ENCODE results near the gene HOXB8.

Gene HOXB8

GRCh38 chr17:48637323-48638260, 22.5 kb upstream of the HOXB8 start:
- DNase-seq: no peak

DNA sequence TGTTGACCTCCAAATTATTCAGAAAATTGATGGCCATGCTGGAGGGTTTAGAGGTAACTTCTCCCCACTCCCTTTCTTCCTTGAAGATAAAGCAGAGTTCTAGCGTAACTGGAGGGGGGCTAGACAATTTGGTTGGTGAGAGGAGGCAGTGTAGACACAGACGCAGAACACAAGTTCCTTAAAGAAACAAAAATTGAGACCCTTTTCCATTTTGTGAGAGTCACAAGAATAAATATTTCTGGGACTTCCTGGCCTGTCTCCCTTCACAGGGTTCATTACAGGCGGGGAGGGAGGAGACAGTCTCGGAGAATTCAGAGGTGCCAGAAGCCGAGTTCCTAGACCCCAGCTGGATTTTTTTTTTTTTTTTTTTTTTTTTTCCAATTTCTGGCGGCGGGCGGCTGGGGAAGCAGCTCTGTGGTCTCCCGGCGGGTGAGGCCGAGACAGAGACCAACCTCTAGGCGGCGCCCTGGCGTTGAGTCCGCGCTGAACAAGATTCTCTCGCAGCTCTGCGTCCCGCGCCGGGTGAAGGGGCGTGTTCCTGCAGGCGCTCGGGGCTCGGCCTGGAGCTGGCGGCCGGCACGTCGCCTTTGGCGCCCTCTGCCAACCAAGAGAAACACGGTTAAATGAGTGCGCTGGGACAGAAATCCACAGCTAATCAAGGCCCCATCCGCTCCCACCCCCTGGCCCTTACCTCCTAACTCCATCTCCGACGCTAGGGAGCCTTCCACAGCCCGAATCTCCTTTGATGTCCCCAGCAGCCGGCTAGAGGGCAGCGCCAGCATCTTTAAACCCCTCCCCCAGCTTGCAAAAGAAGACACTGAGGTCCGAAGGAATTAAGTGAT, 21.3 kb upstream of the HOXB8 start:
- peak; percentile 81 for DNase-seq

DNA sequence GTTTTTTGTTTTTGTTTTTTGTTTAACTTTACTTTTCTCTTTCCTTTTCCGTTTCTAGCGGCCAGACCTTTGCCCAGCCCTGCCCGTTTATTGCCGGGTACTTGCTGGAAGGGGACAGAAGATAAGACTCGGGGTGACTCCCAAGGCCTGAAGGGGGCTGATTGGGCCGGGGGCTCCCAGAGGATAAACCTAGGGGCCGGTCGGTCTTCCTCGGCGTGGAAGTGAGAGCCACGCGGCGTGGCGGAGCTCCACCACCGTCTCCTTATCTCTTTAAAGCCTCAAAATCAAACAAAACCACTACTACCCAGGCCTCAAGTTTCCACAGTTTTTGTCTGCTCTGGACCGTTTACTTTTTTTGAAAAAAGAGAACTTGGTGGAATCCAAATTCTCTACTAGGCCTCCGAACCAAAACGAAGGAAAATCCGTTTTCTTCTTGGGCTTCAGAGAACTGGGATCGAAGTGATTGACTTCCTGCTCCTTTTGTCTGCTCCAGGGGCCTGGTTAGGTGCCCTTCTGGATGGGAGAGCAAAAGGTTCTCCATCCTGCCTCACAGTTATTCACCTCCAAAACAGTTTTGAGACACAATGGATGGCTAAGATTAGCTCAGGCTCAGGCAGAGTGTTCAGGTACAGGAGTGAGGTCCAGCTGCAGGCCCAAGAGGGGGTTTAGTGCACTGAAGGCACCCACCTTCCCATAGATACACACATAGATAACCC, 19.6 kb upstream of the HOXB8 start:
- no peak for DNase-seq

DNA sequence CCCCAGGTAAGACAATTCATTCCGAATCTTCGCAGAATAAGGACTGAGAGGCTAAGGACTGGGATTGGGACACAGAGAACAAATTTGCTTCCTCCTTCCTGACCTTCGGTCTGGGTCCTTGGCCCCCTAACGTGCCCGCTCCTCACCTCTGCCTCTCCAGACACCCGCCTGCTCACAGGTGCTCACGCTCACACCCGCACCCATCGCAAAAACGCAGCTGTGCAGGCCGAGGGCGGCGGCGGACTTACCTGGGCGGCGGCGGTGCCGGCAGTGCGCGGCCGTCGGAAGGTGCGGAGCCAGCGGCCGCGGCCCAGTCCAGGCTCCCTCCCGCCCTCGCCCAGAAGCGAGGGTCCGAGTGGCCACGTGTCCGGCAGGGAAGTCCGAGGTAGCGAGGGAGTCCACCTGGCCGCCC, 18.2 kb upstream of the HOXB8 start:
- DNase-seq: no peak

DNA sequence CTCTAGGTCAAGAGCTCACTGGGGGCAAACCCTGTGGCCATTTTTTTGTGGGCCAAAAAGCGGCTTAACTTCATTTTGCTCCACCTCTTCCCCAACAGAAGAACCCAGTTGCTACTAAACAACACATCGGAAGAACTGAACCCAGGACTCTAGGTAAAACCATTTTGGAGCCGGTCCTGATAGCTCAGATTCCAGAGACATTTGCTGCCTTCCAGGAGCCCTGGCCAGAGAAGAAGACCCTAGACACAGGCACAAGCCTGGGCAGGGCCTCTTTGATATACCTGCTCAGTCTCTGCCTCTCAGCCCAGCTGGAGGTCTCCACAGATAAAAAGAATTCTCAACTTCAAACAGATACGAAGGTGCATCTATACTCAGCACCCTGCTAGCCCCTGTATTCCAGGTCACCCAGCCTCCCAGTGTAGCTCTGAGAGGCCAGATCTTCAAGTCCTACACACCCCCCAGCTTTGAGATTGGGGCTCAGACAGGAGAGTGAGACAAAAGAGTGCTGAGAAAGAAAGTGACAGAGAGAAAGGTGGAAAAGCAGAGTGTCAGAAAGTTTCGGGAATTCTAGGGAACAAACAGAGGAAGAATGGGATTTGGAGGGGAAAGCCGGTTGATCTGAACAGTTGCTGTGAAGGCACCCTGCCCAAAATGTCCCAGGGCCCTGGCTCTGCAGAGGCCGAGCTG, 17.6 kb upstream of the HOXB8 start:
- DNase-seq: no peak

DNA sequence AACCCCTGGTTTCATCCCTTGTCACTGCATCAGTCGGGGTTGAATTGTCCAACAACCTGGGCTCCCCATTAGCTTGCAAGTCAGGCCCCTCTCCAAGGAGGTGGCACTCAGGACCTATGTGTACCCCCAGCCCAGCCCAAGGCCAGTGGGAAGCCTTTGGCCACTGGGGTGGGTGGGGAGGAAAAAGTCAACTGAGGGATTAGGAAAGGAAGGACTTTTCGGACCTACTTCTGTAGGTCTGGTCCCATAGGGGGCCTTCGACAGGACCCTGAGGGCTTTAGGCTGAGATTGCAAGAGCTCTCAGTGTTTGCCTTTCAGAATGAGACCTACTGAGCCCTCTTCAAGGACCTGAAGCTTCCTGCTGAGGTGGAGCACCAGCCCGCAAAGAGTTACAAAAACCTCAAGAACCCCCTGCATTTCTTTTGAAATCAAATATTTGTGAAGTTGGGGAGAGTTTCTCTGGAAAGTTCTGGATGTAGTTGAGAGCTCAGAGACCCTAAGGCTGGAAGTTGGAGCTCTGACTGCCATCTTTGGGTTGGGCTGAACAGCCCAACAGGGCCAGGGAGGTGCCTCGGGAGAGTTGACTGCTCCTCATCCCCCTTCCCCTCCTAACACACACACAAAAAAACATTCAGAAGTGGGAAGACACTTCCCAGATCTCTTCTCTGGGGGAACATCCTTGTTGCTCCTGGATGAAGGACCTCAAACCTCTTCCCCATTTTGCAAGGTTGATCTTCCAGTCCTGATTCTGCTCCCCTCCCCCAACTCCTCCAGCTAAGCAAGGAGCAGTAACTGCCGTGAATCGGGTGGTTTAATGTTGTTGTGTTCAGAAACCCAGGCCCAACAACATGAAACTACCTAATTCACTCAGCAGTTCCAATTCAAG, 16.8 kb upstream of the HOXB8 start:
- no peak for DNase-seq

DNA sequence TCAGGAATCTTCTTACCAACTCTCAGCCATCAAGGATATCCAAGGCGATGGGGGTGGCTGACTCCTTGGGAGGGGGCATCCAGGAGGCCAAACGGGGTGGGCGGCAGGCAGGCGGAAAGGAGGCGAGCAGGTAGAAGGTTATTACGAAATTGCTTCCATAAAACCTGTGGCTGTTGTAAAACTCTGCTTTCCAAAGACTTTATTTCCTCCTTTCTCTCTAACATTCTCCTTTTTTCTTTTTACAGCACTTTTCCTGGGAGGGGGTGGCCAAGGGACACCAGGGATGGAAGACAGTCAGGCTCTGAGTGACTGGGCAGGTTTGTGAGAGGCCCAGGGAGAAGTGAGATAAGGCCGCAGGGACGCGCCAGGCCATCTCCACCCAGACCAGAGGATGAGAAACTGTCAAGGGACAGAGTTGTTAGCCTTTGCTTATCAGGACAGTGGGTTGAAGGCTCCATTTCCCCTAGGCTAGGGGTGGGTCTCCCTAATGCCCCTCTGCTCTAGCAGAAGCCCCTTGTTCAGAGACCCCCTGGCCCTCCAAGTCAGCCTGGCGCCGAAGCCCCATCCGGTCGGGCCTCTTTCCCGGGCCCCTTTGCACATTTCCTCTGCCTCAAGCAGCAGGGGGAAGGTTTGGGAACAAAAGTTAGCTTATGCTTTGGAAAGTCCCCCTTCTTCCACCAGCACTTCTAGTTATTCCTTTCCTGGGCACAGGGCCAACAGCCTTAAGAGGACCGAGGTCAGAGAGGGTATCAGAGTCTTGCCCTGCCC, 16.0 kb upstream of the HOXB8 start:
- DNase-seq: no peak

GRCh38 chr17:48630009-48630924, 15.2 kb upstream of the HOXB8 start:
- DNase-seq: no peak

- no peak for DNase-seq
These were observed 14.3 kb upstream of the HOXB8 start for GRCh38 chr17:48629411-48629759.

DNA sequence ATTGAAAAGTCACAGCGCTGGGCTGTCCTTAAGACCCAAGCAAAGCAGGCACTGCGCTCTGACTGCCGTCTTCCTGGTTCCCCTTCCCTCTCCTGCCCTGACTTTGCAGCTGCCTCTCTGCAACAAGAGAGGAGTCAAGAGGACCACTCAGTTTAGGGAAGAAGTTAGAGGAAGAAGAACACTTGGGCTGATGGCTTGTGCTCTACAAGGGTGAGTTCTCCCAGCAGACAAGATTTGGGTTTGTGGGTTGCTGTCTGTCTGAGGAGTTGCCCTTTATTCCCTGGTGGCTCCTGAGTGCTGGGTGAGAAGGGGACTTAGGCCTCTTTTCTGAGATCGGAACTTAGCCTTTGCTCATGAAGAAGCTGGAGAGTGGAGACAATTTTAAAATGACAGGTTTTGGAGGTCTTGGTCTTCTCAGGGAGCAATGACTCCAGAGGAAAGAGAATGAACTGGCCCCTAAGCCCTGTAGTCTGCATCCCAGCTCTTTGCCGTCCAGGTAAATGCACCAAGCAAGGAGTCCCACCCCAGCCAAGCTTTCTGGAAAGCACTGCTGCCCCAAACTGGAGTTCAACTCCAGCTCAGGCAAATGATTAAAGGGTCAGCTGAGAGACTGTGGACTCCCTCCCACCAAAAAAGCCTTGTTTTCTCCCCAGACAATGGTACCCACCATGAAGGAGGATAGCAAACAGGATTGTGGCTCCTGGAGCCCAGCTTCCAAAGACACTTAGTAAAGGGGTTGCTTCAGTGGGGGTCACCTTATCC, 13.7 kb upstream of the HOXB8 start:
- DNase-seq: no peak

DNA sequence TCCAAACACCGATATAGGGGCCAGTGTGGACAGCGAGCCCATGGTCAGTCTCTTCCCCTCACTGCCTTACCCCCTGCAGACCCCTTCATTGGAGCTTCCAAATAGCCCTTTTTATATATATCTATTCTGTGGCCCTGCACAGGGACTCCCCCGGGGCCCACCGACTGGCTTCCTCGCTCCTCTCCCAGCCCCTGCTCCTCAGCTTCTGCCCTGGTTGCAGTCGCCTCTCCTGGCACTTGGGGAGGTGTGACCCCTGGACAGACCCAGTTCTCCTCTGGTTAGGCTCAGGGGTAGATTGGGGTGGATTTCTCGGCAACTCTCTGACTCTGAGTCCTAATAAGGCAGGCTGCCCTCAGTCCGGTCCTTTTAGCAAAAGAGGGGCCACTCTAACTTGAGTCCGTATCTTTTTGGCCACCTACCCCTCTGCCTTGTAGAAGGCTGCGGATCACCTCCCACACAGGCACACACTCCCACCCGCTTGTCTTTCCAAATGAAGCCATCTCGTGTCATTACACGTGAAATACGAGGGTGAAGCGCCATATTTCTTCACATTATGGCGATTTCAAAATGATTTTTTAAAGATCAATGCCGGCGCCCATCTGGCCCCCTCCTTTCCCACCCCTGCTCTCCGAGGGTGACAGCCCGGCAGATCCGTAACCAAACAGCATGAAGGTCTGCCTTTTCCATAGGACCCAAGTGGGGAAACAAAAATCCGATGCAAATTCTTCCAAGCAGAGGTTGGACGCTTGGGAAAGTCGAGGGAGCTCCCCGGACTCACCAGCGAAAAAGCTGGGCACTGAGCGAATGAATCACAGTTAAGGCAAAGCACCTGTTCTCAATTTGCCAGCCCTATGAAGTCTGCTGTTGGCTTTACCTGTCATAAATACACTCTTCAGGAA, 12.8 kb upstream of the HOXB8 start:
- DNase-seq: no peak

DNA sequence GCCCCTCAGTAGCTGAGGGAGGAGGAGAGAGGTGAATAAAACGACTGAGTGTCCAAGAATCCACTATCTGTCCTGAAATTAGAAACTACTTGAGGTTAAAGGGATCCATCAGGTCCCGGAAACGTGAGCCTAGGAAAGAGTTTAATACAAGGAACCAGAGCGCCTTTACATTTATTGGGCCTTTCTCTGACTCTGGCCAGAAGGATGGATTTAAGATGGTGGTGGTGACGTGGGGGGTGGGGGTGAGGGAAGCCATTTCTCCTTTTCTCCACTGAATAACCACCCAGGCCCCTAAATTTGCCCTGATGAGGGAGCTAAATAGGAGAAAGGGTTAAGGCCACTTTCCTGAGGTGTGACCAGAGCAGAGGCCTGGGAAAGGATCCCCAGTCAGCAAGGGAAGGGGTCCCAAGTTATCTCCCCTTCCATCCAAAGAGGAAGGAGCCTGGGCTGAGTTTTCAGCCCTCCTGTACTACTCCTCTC, 12.1 kb upstream of the HOXB8 start:
- DNase-seq: no peak

DNA sequence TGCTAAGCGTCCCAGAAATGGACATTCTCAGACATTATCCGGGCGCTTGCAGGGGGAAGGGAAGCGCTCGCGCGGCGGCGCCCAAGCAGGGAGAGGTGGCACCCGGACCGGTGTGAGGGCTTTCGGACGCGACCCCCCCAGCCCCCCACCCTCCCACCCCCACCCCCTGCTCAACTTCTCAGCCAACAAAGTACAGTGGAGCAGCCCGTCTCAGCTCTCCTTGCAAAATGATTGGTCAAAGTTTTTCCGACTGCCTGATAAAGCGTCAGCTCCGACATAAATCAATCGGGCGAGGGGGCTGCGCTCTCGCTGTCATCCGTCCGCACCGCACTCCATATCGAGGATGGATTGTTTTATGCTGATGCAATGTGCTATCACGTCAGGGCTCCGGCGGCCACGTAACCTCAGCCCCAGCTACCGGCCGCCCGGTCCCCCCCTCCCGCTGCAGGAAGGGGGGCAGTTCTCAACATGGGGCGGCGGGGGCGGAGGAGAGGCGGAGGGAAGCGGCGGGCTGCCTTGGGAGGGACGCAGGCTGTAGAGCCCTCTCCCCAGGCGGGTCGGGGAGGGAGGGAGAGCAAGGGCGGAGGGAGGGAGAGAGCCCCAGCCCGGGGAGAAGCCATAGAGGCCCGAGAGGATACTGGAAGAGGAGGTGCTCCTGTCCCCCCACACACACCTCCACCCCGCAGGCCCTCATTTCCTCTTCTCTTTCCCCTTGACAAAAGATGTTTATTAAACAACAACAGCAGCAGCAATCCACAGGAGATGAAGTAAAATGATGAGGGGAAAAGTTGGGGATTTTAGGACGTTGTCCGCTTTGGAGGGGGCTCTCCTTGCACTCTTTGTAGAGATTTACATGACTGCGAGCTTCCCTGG, 11.4 kb upstream of the HOXB8 start, which contains the start of gene HOXB9:
HOXB9 (minus strand) TSS at position 114 of the 873 bp plus-strand sequence; CDS start at position 25, 89 bp downstream.
- peak; percentile 48 for DNase-seq

GRCh38 chr17:48625495-48626244, 10.6 kb upstream of the HOXB8 start:
- DNase-seq: no peak

Measured in NCI-H2227 treated with DMSO at 0.1 percent for 48 hours (cell line).